Astrocyte of the cerebellum (primary cell): ENCODE data around the gene ZBTB20.

ENCODE experiments used
- DNase-seq: peaks from one replicate; pipeline ENCODE4 v3.0.0-alpha.2; 2011; ENCODE audit warnings: low read depth
- H3K4me3 ChIP-seq: 2 replicates; pipeline ENCODE4 v1.5.1; 2011; ENCODE audit warnings: mild to moderate bottlenecking, low read depth, low read length, moderate library complexity
- CTCF ChIP-seq: IDR thresholded peaks from 2 replicates; pipeline ENCODE4 v1.5.1; 2012; ENCODE audit warnings: low read length, low read depth, moderate library complexity, mild to moderate bottlenecking; ENCODE audit errors: missing control alignments
- in situ Hi-C: cut with HindIII; loops from 2 replicates; pipeline ENCODE4 v1.10.0; 2017; ENCODE audit warnings: low sequenced_read_pairs

ZBTB20 gene

GRCh38 chr3:114790752-114791151, 356.3 kb downstream of the ZBTB20 start:
- TF ChIP-seq CTCF = no peak
- DNase-seq = no peak
- in situ Hi-C loops = no loop called here
- no peak overlapping the region for H3K4me3 ChIP-seq

- in situ Hi-C loops = no loop called here
- no peak for TF ChIP-seq CTCF
- no peak overlapping the region for H3K4me3 ChIP-seq
- DNase-seq = no peak
These were observed 357.3 kb downstream of the ZBTB20 start for GRCh38 chr3:114789803-114790202.

- no peak for TF ChIP-seq CTCF
- no peak for DNase-seq
- in situ Hi-C loops = no loop called here
- no peak overlapping the region for H3K4me3 ChIP-seq
These were observed 371.7 kb downstream of the ZBTB20 start for GRCh38 chr3:114775395-114775794.

GRCh38 chr3:114770874-114771273, 376.2 kb downstream of the ZBTB20 start:
- DNase-seq = no peak
- in situ Hi-C loops = no loop called here
- no peak for TF ChIP-seq CTCF
- H3K4me3 ChIP-seq = no peak overlapping the region

GRCh38 chr3:114764056-114764492, 383.0 kb downstream of the ZBTB20 start:
- in situ Hi-C loops = no loop called here
- H3K4me3 ChIP-seq = no peak overlapping the region
- no peak for TF ChIP-seq CTCF
- no peak for DNase-seq

- no peak for TF ChIP-seq CTCF
- in situ Hi-C loops = no loop called here
- no peak overlapping the region for H3K4me3 ChIP-seq
- no peak for DNase-seq
These were observed 384.9 kb downstream of the ZBTB20 start for GRCh38 chr3:114762144-114762543.

- in situ Hi-C loops = no loop called here
- DNase-seq = no peak
- no peak for TF ChIP-seq CTCF
- no peak overlapping the region for H3K4me3 ChIP-seq
These were observed 386.4 kb downstream of the ZBTB20 start for GRCh38 chr3:114760679-114761078.
